Upper lobe of right lung (tissue), 1 donor: ENCODE measurements around the gene PAX6. TPM values are rescaled to one million over a fixed set of nuclear protein-coding genes. Genes with fewer than 3 reads are reported as not detected.

ENCODE experiments used
- ATAC-seq: fragments of 200-7000 bp; cut with Tn5 transposase; one replicate; pipeline ENCODE4 v1.9.1; 2020; ENCODE audit warnings: mild to moderate bottlenecking, moderate library complexity
- DNase-seq: peaks from one replicate; pipeline ENCODE4 v3.0.0-alpha.2; 2020
- H3K27ac ChIP-seq: fragments of 200-600 bp; one replicate; pipeline ENCODE4 v1.8.0; 2022
- H3K27me3 ChIP-seq: fragments of 200-600 bp; one replicate; pipeline ENCODE4 v1.8.0; 2022; ENCODE audit warnings: mild to moderate bottlenecking
- H3K36me3 ChIP-seq: fragments of 200-600 bp; one replicate; pipeline ENCODE4 v1.8.0; 2022
- H3K4me1 ChIP-seq: fragments of 200-600 bp; one replicate; pipeline ENCODE4 v1.8.0; 2022
- H3K4me3 ChIP-seq: fragments of 200-600 bp; one replicate; pipeline ENCODE4 v1.8.0; 2022; ENCODE audit warnings: mild to moderate bottlenecking
- H3K9me3 ChIP-seq: fragments of 200-600 bp; one replicate; pipeline ENCODE4 v1.8.0; 2022
- CTCF ChIP-seq: fragments of 200-600 bp; IDR thresholded peaks from one replicate; pipeline ENCODE4 v1.8.0; 2022; ENCODE audit warnings: antibody characterized with exemption
- intact Hi-C: fragments of 100-400 bp; cut with DNase I; formaldehyde crosslinking; loops from one replicate; pipeline ENCODE4 v1.11.0; 2022
- total RNA-seq: library from RNA; stranded (reverse); fragmentation: NEBNext Ultra II Directional; extraction: Animal tissue kit (Norgen Biotek cat#: 25700); gene quantifications from one replicate; pipeline ENCODE4 v1.2.1, GENCODE V29; 2021
- donor health status: DM: no; HTN: yes; CAD: no; lungs with severe emphysema.

The PAX6 gene
- total RNA-seq, 1 donor from 2014 or later, result not detected

- H3K27ac ChIP-seq, result no peak overlapping the region
- DNase-seq (no peak), ATAC-seq (no peak)
- H3K36me3 ChIP-seq, result no peaks in the 10 kb centered on the region
- H3K4me3 ChIP-seq, result no peak overlapping the region
- H3K9me3 ChIP-seq, result no peaks in the 10 kb centered on the region
- intact Hi-C loops, result no loop called here
- no peak for TF ChIP-seq CTCF
- H3K27me3 ChIP-seq, result no peaks in the 10 kb centered on the region
- no peaks in the 10 kb centered on the region for H3K4me1 ChIP-seq
Measured at GRCh38 chr11:31779374-31779791, 31.7 kb downstream of the PAX6 start.

GRCh38 chr11:31772412-31772811, 38.7 kb downstream of the PAX6 start:
- H3K36me3 ChIP-seq, result no peaks in the 10 kb centered on the region
- no peaks in the 10 kb centered on the region for H3K4me1 ChIP-seq
- ATAC-seq (no peak), DNase-seq (no peak)
- no peak overlapping the region for H3K27ac ChIP-seq
- no peaks in the 10 kb centered on the region for H3K27me3 ChIP-seq
- H3K9me3 ChIP-seq, result no peaks in the 10 kb centered on the region
- TF ChIP-seq CTCF, result no peak
- intact Hi-C loops, result no loop called here
- no peak overlapping the region for H3K4me3 ChIP-seq

GRCh38 chr11:31770011-31770700, 41.0 kb downstream of the PAX6 start:
- H3K36me3 ChIP-seq, result no peaks in the 10 kb centered on the region
- no peaks in the 10 kb centered on the region for H3K4me1 ChIP-seq
- DNase-seq (no peak), ATAC-seq (no peak)
- intact Hi-C loops, result no loop called here
- TF ChIP-seq CTCF, result no peak
- no peak overlapping the region for H3K4me3 ChIP-seq
- no peak overlapping the region for H3K27ac ChIP-seq
- no peaks in the 10 kb centered on the region for H3K27me3 ChIP-seq
- no peaks in the 10 kb centered on the region for H3K9me3 ChIP-seq

- intact Hi-C loops, result no loop called here
- Histone ChIP-seq H3K4me1 (no peaks in the 10 kb centered on the region), H3K27ac (no peak overlapping the region), H3K36me3 (no peaks in the 10 kb centered on the region), H3K9me3 (no peaks in the 10 kb centered on the region), H3K27me3 (no peaks in the 10 kb centered on the region), H3K4me3 (no peak overlapping the region)
- TF ChIP-seq CTCF, result no peak
- no peak for ATAC-seq
- no peak for DNase-seq
Measured at GRCh38 chr11:31768749-31769640, 42.1 kb downstream of the PAX6 start.

GRCh38 chr11:31767685-31768084, 43.4 kb downstream of the PAX6 start:
- intact Hi-C loops, result no loop called here
- DNase-seq, result no peak
- ATAC-seq, result no peak
- Histone ChIP-seq H3K9me3 (no peaks in the 10 kb centered on the region), H3K27ac (no peak overlapping the region), H3K27me3 (no peaks in the 10 kb centered on the region), H3K4me1 (no peaks in the 10 kb centered on the region), H3K4me3 (no peak overlapping the region), H3K36me3 (no peaks in the 10 kb centered on the region)
- no peak for TF ChIP-seq CTCF
